HEK293T (cell line): ENCODE results near the gene SPDYE3.
"Not testable (repeated sequence)": the region's sequence is repeated elsewhere in the genome, so short reads cannot be mapped to it uniquely, and the experiment has no call there.

Experiments used
- BHLHE40 ChIP-seq: fragments of 450-650 bp; IDR thresholded peaks from 2 replicates; pipeline ENCODE4 v1.6.1; 2016; ENCODE audit warnings: mild to moderate bottlenecking, moderate library complexity, borderline replicate concordance
- FOXK2 ChIP-seq: fragments of 450-650 bp; IDR thresholded peaks from 2 replicates; pipeline ENCODE4 v1.6.1; 2016; ENCODE audit warnings: mild to moderate bottlenecking
- FOXM1 ChIP-seq: fragments of 450-650 bp; IDR thresholded peaks from 2 replicates; pipeline ENCODE4 v1.6.1; 2017; ENCODE audit warnings: mild to moderate bottlenecking, borderline replicate concordance
- L3MBTL2 ChIP-seq: fragments of 450-650 bp; conservative IDR thresholded peaks from 2 replicates; pipeline ENCODE4 v1.6.1; 2016; ENCODE audit warnings: mild to moderate bottlenecking
- LEF1 ChIP-seq: fragments of 450-650 bp; IDR thresholded peaks from 2 replicates; pipeline ENCODE4 v1.6.1; 2017; ENCODE audit warnings: mild to moderate bottlenecking, borderline replicate concordance
- NFRKB ChIP-seq: fragments of 450-650 bp; IDR thresholded peaks from 2 replicates; pipeline ENCODE4 v1.6.1; 2016; ENCODE audit warnings: mild to moderate bottlenecking, moderate library complexity
- SP1 ChIP-seq: fragments of 450-650 bp; IDR thresholded peaks from 2 replicates; pipeline ENCODE4 v1.6.1; 2017
- SUZ12 ChIP-seq: fragments of 450-650 bp; IDR thresholded peaks from 2 replicates; pipeline ENCODE4 v1.6.1; 2016; ENCODE audit warnings: mild to moderate bottlenecking
- TARDBP ChIP-seq: fragments of 450-650 bp; IDR thresholded peaks from 2 replicates; pipeline ENCODE4 v1.6.1; 2016

DNA sequence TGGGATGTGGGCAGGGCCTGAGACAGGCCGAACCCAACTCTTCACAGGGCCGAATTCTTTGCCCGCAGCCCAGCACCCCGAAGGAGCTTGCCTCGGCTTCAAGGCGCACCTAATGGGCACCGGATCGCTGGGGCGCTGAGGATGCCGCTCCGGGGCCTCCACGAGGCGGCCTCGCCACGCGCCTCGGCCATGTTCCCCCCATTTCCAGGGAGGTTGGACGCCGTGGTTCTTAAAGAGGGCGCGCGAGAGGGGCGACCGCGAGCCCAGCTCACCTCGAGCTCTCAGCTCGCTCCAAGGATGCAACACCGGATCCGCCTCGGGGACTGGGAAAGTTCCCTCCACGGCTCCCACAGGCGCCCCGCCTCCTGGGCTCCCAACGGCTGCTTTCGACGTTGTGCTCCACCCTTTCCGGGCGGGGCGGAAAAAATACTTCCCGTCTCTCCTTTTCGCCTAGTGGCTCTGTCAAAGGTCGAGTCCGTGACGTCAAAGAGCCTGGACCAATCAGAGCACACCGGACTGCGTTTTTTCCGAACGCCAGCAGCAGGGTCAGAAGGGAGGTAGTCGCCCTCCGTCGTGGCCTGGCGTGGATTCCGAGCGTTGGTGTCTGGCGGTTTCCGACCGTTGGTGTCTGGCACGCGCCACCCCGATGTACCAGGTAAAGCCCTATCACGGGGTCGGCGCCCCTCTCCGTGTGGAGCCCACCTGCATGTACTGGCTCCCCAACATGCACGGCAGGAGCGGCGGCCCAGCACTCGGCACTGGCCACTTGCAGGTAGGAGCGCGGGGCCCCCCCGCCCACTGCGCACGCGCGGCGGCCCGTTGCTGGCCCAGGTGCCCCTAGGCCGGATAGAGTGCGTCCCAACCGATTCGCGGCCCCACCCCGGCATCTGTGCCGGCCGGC is 28.3 kb downstream of the SPDYE3 start:
- TF ChIP-seq NFRKB, LEF1, SP1, BHLHE40, FOXM1, SUZ12, TARDBP, FOXK2: not testable (repeated sequence)
- peak; percentile 91 for TF ChIP-seq L3MBTL2
